ENCODE measurements around the gene LRP4. TPM values are rescaled to one million over a fixed set of nuclear protein-coding genes. Genes with fewer than 3 reads are reported as not detected.
A peak's percentile ranks its signal among the peaks of the same experiment; 100 is the strongest.

The LRP4 gene
- total and polyA plus RNA-seq, 12 donors, result 2.9 to 24.5 (median 11.4) TPM

GRCh38 chr11:46916286-46917108, 1.9 kb downstream of the LRP4 start:
- intact Hi-C loops (cut with DNase I), result no loop called here
- TF ChIP-seq POLR2A (IDR thresholded peaks at IDR 0.05) (peak in 1 of 2 donors; percentile 76), CTCF (IDR thresholded peaks at IDR 0.05) (peak in 4 of 6 experiments; percentile 11 to 40 (median 31))
- Histone ChIP-seq H3K4me3 (peak overlapping the region in 3 of 4 donors; percentile 9 to 82 (median 54)), H3K4me1 (replicated peaks in 1 of 2) (peaks cover 18 to 54% of the 10 kb centered on the region in 2 donors), H3K36me3 (replicated peaks in 1 of 2) (no peaks in the 10 kb centered on the region), H3K27ac (peak overlapping the region in 3 of 5 donors; percentile 40 to 80 (median 76)), H3K27me3 (no peaks in the 10 kb centered on the region), H3K9me3 (replicated peaks in 1 of 3) (no peaks in the 10 kb centered on the region)
- 8 to 14% (median 11%) methylated on average over 22 to 24 of the region's 24 CpGs for WGBS, 4 donors
- peak; percentile 58 to 78 (median 72) for DNase-seq

GRCh38 chr11:46914910-46915309, 3.4 kb downstream of the LRP4 start:
- Histone ChIP-seq H3K4me1 (replicated peaks in 1 of 2) (peaks cover 18 to 43% of the 10 kb centered on the region in 2 donors), H3K27ac (peak overlapping the region in 4 of 5 donors; percentile 47 to 69 (median 68)), H3K4me3 (no peak overlapping the region), H3K27me3 (no peaks in the 10 kb centered on the region), H3K36me3 (replicated peaks in 1 of 2) (no peaks in the 10 kb centered on the region), H3K9me3 (replicated peaks in 1 of 3) (no peaks in the 10 kb centered on the region)
- intact Hi-C loops (cut with DNase I), result no loop called here
- 31 to 38% (median 36%) methylated on average over 7 of the region's 7 CpGs for WGBS, 4 donors
- peak in 5 of 7 donors; percentile 44 to 73 (median 67) for DNase-seq
- no peak for TF ChIP-seq CTCF (IDR thresholded peaks at IDR 0.05)
- no peak for TF ChIP-seq POLR2A (IDR thresholded peaks at IDR 0.05)

GRCh38 chr11:46914363-46914762, 4.0 kb downstream of the LRP4 start:
- 21 to 43% (median 25%) methylated on average over 5 of the region's 5 CpGs for WGBS, 4 donors
- DNase-seq, result peak in 6 of 7 donors; percentile 57 to 80 (median 76)
- peak in 1 of 2 donors; percentile 48 for TF ChIP-seq POLR2A (IDR thresholded peaks at IDR 0.05)
- no peak for TF ChIP-seq CTCF (IDR thresholded peaks at IDR 0.05)
- Histone ChIP-seq H3K4me1 (replicated peaks in 1 of 2) (peaks cover 18 to 38% of the 10 kb centered on the region in 2 donors), H3K9me3 (replicated peaks in 1 of 3) (no peaks in the 10 kb centered on the region), H3K36me3 (replicated peaks in 1 of 2) (no peaks in the 10 kb centered on the region), H3K4me3 (no peak overlapping the region), H3K27ac (peak overlapping the region in 4 of 5 donors; percentile 47 to 69 (median 68)), H3K27me3 (no peaks in the 10 kb centered on the region)
- intact Hi-C loops (cut with DNase I), result no loop called here

- intact Hi-C loops (cut with DNase I), result no loop called here
- WGBS, 4 donors, result 90 to 100% (median 96%) methylated on average over 3 of the region's 3 CpGs
- no peaks in the 10 kb centered on the region for H3K36me3 ChIP-seq (replicated peaks in 1 of 2)
- TF ChIP-seq POLR2A (IDR thresholded peaks at IDR 0.05), result no peak
- TF ChIP-seq CTCF (IDR thresholded peaks at IDR 0.05), result no peak
- no peak overlapping the region for H3K27ac ChIP-seq
- peaks cover 18 to 38% of the 10 kb centered on the region in 2 donors for H3K4me1 ChIP-seq (replicated peaks in 1 of 2)
- H3K27me3 ChIP-seq, result no peaks in the 10 kb centered on the region
- H3K9me3 ChIP-seq (replicated peaks in 1 of 3), result no peaks in the 10 kb centered on the region
- no peak for DNase-seq
- H3K4me3 ChIP-seq, result no peak overlapping the region
These were observed 4.9 kb downstream of the LRP4 start for GRCh38 chr11:46913484-46913883.

Measured in adrenal gland (tissue), 12 donors.